ENCODE results near the gene NOD1.
A peak's percentile ranks its signal among the peaks of the same experiment; 100 is the strongest.
"Not testable (repeated sequence)": the region's sequence is repeated elsewhere in the genome, so short reads cannot be mapped to it uniquely, and the experiment has no call there.

Gene NOD1

DNA sequence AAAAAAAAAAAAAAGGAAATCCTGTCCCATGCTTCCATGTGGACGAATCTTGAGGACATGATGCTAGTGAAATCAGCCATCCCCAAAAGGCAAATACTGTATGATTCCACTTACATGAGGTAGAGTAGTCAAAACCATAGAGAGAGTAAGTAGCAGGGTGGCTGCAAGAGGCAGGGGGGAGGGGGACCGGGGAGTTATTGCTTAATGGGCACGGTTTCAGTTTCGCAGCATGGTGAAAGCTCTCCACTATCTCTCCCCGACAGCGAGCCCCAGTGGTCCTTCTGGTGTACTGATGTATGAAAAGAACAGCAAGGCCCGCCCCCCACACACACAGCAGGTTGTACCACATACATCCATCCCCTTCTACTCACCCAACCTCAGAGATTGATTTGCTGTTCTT, 32.8 kb downstream of the NOD1 start:
- DNase-seq = peak; percentile 91

DNA sequence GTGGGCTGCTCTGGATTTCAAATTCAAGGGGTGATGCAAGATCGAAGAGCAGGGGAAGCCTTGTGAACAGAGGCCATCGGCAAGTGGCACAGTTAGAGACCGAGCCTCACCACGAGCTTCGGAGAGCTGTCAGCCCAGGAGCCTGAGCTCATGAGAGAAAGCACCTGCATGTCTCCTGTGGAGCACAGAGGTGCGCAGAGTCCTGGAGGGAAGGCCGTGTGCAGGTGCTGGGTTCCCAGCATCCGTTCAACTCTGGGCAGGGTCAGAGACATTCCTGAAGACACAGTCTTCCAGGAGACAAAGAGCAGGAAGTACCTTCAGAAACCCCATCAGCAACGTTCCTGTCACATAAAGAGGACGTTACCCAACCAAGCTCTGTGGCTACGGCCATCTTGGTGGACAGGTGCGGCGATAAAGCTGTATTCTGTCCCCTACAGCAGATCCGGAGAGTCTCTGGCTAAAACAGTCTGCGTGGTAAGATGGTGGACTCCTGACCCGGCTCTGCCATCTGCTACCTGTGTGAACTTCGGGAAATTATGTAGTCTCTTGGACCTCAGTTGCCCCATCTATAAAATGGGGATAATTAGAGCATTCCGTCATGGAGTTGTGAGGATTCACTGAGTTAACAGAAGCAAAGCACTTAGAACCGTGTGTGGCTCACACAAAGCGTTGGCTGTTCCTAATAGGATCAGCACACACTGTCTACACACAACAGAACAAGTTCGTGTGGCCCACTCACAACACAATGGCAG, 40.6 kb downstream of the NOD1 start:
- DNase-seq = no peak

DNA sequence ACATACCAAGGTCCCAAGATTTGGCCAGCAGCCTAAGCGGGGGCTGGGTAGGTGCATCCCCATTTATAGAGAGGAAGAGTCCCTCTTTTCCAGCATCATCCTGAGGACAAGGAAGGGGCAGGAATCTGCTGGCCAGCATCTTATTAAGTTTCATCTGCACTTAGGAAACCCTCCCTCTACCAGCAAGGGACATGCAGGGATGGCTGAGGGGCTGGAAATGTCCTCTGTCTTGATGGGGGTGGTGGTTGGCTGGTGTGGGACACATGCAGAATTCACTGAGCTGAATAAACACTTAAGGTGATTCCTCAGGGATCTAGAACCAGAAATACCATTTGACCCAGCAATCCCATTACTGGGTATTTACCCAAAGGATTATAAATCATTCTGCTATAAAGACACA, 42.1 kb downstream of the NOD1 start:
- no peak for DNase-seq

DNA sequence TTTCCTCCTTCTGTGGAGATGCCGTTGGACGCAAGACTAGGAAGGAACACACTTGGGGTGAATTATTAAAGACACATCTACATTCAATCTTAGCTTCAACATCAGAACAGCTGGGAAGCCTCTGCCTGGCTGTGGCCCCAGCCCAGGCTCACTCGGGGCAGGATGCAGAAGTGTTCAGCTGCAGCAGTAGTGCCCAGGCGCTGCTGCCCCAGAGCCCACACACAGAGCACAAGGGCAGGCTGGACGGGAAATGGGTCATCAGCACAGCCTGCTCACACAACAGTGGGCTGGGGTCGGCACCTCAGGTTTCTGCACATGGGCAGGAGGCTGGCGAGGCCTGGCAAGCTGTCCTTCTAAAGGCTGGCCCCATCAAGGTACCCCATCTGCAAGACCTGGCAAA, 42.5 kb downstream of the NOD1 start:
- no peak for DNase-seq

DNA sequence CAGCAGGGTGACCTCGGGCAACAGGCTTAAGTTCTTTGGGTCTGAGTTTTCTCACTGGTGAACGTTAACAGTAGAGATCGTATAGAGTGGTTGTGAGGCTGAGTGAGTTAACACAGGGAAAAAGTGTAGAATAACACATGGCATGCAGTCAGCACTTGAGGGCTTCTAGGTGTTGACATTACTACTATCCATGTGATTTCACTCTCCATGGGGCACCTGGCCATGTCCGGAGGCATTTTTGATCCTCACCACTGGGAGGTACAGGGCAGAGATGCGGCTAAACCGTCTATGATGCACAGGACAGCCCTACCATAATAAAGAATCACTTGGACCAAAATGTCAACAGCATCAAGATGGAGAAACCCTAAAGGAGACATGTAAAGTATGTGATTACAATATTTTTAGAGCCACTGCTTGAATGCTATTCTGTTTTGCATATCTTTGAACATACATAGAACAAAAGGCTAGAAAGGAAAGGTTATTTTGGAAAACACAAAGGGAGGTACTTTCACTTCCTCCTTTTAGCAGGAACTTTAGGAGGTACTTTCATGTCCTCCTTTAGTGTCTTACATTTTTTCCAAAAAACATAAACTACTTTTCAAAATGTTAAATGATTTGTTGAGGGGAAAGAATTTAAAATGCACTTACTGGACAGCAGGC, 44.3 kb downstream of the NOD1 start:
- no peak for DNase-seq

DNA sequence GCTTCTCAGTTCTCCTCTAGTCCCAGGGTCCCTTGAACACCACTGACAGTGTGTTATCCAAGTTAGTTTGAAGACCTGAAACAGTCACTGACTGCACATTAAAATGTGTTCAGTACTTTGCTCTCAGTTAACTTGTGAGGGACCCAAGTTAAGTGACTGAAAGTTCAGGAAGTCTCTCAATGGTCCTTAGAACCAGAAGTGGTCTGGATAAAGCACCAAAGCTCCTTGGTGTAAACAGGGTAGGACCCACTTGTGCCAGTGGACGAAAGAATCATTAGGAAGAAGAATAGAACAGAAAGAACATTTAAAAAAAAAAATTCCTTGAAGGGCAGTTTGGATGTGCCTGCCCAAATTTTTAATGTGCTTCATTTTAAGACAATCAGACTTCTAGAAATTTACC, 45.1 kb downstream of the NOD1 start:
- no peak for DNase-seq

DNA sequence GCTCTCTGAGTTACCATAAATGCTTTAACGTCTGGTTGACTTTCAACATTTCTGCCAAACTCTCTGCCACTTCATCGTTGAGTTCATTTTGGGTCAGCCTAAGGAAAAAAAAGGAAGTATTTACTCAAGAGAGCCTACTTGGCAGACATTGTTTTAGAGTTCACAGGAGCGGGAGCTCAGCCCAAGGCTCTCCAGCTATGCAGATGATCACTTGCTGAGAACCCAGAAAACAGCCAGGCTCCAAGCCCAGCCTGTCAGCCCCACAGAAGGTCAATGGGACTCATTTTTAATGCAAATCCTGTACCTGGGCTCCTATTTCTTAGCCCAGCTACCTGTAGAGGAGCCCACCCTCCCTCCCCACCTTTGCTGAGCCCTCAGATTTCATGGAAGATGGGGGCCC, 45.5 kb downstream of the NOD1 start:
- peak; percentile 14 for DNase-seq

DNA sequence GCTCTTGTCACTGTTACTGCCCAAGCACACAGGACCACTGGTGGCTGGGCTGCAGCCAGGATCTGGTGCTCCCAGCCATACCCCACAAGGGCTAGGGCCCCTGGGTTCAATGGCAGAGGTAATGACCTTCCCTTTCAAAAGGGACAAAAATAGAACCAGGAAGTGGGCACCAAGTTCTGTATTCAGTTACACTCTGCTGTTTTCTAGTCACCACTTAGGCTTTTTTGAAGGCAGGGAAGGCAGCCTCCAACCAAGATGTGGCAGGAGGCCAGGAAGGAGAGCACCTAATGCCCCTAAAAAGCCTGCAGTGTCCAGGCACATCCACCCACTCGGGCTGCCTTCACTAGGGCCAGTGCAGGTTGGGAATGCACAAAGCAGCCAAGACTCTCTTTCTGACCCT, 47.8 kb downstream of the NOD1 start:
- DNase-seq = no peak

DNA sequence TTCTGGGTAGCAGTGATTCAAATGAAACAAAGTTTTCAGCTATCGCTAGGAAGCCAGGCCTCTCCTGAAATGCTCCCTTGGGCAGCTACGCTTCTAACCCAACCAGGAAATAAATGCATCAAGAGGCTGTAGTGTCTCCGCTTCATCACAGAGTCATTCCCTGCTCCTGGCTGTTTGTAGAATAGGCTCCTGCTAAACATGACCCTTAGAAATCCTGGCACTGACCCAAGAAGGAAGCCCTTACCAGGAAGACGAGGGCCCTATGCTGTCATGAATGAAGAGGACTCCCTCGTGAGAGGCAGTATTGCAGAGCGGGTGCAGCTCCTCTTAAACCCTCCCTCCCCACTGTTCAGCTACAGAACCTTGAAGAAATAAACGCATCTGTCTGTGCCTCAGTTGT, 48.3 kb downstream of the NOD1 start:
- DNase-seq = no peak

DNA sequence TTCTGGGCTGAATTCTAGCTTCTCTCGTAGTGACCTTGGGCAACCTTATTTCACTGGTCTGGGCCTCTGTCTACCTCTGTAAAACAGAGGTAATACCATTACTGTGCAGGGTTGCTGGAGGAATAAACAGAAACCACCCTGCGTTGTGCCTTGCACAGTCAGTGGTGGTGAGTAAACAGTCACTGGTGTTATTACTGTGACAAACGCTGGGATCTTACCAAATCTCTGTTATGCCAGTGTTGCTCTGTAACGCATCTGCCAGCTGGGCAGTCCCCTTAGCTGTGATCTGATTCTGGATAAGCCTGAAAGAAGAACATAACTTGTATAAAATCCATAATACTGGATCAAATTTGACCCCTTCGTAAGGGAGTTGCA, 49.4 kb downstream of the NOD1 start:
- DNase-seq = no peak

DNA sequence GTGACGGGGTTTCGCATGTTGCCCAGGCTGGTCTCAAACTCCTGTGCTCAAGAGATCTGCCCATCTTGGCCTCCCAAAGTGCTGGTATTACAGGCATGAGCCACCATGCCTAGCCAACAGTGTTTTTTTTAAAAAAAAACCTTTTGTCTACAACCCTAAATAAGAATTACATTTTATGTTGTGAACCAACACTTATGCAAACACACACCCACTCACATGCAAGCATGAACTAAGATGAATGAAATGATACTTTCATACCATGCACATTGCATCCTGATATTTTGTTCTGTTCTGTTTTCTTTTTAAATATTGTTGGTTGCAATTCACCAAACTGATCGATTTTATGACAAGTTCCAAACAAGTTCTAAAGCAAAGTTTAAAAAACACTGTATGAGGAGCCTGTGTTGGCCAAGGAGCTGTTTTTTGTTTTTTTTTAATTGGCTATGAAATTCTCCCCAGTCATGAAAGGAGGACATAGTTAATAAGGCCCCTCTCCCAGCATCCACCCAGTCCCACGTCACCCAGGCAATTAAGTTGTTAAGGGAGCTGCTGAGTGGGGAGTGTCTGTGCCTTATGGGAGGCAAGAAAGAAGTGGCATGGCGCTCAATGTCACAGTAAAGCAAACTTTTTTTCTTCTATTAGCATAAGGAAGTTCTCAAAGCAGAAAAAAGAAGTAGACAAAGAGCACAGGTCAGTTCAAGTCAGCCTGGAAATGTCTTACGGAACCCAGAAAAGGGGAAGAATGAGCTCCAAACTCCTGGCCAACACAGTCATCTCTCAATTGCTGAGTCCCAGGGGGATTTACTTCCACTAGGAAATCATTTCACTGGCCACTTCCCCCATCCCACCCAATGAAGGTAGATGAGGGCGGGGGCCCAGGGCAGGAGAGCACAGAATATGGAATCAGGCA, 50.1 kb downstream of the NOD1 start:
- DNase-seq = no peak

DNA sequence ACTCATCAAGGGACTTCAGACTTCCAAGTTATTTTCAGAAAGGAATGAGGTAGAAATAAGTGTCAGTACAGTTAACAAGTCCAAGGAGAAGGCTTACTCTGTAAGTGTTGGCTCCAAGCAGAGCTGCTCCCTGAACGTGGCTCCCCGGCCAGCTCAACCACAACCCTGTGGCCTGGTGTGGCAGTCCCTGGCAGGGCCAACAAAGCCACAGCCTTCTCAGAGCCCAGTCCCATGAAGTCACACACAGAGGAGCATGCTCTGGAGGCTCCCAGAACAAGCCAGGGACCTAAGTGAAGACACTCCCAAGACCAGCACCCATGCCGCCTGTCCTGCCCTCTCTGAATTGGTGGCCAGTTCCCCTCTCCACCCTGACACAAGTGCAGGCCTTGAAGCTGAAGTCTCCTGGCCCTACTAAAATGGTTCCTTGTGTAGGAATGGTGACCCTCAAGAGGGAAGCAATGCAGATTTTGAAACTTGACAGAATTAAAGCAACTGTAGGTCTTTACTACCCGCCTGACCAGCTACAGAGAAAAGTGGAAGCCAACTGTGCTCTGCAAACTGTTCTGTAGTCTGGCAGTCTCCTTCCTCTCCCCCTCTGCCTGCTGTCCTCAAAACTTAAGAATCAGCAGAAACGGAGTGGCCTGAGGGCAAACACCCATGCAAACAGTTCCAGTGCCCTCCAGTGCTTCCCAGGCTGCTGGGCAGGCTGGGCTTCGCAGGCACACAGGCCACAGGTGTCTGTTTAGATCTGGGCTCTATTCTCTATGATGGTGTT, 51.1 kb downstream of the NOD1 start:
- DNase-seq = no peak

DNA sequence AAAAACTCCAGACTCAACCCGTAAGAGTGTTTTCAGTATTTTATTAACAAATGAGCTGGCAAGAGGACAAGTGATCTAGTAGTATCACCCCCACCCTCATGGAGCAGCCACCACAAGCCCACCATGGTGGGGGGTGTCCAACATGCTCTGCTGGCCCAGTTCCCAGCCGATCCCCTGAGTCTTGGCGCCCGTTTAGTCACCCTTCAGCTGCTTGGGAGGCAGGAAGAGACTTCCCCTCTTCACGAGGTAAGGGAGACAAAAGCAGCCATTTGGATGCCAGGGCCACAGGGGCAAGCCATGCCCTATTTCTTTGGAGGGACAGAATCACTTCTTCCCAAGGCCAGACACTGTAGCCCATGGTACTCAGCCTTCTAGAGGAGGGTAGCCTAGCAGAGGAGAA, 54.1 kb downstream of the NOD1 start:
- DNase-seq = no peak

DNA sequence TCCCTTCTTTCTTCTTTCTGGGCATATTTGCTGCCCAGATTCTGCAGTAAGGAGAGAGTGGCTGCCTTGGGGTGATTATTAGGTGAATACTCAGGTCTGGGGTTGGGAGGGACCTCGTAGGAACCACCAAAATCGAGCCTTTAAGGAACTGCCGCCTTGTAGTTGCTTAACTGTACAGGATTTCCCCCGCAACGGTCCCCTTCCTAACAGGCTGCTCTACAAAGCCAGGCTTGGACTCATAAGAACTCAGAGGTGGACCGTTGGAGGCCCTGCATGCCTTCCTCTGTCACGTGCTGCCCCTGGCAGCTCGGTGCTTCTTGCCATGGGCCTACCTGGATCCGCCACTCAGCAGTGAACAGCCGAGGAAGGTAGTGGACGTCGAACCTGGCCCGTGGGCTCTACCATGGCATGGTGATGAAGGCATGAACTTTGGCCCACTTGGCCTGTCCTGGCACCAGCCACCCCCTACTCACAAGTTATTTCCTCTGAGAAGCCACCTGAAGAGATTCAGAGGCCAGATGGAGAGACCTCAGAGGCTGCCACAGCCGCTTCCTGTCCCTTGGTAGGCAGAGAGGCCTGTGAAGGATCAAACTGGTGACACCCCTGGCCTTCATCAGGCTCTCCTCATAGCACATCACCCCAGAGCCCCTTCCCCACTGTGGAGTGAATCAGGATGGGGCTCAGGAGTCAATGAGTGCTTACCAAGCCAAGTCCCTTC, 54.6 kb downstream of the NOD1 start:
- no peak for DNase-seq

DNA sequence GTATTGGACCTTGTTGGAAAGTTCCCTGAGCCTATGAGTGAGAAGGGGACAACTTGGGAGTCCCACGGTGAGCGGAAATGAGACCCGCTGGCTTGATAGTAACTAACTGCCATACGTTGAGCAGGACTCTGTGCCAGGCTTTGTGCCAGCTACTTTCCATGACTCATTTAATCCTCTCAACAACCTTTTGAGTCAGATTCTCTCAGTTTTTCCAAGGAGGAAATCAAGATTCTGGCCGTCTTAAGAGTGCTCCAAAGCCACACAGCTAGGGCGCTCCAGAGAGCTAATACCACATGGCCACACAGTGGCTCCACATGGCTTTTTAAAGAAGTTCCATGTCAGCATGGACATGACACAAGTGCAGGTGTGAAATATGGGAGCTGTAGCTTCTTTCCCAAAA, 55.7 kb downstream of the NOD1 start:
- no peak for DNase-seq

DNA sequence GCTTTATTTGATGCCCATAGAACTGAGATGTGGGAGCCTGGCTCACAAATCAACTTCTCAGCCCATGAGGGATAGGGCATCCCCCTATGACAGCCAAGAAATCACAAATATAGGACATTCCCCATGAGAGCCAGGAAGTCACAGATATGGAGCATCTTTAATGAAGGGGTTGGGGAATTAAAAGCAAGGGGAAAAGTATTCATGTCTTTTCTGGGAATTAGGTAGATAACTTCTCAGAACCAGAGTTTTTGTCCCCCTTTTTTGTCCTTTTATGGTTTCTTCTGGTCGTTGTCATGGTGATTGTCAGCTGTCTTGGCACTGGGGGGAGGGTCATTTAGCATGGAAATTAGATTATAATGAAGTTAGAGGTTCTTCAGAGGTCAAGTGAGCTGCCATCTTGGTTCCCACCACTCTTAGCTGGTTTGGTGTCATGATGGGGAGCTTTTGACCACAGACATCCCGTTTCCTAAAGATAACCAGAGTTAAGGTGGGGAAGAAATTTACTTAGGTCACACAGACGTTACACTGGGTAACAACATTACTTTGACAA, 56.9 kb downstream of the NOD1 start:
- DNase-seq = peak; percentile 40

DNA sequence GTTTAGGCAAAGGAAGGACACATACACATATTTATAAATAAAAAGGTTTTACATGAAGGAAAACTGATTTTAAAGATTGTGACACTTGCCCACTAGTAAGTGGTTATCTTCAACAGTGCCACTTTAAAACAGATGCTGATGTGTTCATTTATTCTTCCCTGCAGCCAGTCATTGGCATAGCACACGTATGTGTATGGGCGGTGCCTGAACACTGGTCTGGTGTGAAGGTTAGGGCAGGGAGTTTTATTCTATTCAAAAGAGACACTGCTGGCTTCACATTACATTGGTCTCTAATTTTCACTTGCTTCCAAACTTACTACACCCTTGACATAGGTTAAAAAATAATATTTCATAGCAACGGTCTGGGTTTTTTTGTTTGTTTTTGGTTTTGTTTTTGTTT, 57.9 kb downstream of the NOD1 start:
- DNase-seq = no peak

DNA sequence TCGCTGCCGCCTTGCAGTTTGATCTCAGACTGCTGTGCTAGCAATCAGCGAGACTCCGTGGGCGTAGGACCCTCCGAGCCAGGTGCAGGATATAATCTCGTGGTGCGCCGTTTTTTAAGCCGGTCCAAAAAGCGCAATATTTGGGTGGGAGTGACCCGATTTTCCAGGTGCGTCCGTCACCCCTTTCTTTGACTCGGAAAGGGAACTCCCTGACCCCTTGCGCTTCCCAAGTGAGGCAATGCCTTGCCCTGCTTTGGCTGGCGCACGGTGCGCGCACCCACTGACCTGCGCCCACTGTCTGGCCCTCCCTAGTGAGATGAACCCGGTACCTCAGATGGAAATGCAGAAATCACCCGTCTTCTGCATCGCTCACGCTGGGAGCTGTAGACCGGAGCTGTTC, 58.5 kb downstream of the NOD1 start:
- not testable (repeated sequence) for DNase-seq

DNA sequence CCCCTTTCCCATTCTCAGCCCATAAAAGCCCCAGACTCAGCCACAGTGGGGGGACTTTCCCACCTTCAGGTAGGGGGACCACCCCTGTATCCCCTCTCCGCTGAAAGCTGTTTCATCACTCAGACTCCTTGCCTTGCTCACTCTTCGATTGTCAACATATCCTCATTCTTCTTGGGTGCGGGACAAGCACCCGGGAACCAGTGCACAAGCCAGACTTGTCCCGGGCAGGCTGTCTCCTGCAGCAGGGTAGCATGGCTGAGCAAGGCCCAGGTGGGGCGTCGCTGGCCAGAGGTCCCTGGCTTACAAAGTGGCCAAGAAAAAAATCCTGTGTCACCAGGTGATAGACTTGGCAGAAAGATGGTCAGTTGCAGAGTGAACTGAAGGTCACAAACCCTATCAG, 64.7 kb downstream of the NOD1 start:
- DNase-seq = no peak

DNA sequence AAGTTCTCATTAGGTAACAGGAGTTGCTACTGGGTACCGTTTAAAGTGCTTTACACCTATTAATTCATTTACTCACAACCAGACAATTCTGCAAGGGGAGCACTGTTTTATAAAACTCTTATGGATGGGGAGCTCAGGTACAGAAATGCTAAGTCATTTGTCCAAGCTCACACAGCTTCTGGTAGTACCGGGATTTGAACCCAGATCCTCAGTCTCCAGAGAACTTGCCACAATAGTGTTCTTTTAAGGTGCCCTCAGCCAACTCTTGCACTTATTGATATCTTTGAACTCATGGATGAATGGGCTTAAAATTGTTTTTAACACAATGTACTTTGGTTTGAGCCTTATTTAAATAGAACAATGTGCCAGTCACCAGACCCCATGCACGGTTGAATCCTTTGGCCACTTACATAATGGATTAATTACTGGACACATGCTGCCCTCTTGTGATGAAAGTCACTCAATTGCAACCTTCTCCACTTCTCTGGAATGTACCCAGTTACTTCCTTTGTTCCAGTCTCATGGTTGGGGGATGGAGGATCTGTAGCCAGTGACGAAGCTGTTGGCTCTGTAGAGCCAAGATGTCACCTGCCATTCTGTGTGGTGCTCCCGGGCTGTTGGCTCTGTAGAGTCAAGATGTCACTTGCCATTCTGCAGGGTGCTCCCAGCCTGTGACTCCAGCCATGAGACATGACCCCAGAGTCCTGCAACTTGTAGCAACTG, 65.6 kb downstream of the NOD1 start:
- peak; percentile 74 for DNase-seq

DNA sequence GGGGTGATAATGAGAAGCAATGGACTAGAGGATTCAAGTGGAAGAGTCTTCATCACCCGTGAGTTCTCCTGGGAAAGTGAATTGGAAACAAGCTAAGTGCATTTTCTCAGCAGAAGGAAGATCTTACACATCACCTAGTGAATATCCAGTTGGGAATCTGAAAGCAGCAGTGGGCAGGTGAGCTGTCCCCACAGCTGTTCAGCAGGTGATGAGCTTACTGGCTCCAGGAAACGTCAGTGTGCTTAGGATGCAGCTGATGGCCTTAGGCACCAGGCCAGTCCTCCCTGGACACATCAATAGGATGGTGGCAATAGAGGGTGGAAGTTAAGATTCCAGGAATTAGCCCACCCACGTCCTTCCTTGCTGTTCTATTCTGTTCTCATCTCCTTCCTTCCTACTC, 66.7 kb downstream of the NOD1 start:
- no peak for DNase-seq

Data from OCI-M1 (cell line).